B cell (primary cell): ENCODE data around the gene CMIP.

ENCODE experiments used
- EZH2 ChIP-seq: IDR thresholded peaks from 2 replicates; pipeline ENCODE4 v1.6.1; 2012; ENCODE audit warnings: borderline replicate concordance, low read depth, mild to moderate bottlenecking, moderate library complexity, low read length; ENCODE audit not compliant: insufficient read depth, poor library complexity, severe bottlenecking
- TF ChIP-seq, protein P1 (sequence below): fragments of 200-600 bp; IDR thresholded peaks from one replicate; pipeline ENCODE4 v1.8.0; 2022; ENCODE audit warnings: antibody characterized with exemption, mild to moderate bottlenecking

- TF ChIP-seq, protein P1, sequence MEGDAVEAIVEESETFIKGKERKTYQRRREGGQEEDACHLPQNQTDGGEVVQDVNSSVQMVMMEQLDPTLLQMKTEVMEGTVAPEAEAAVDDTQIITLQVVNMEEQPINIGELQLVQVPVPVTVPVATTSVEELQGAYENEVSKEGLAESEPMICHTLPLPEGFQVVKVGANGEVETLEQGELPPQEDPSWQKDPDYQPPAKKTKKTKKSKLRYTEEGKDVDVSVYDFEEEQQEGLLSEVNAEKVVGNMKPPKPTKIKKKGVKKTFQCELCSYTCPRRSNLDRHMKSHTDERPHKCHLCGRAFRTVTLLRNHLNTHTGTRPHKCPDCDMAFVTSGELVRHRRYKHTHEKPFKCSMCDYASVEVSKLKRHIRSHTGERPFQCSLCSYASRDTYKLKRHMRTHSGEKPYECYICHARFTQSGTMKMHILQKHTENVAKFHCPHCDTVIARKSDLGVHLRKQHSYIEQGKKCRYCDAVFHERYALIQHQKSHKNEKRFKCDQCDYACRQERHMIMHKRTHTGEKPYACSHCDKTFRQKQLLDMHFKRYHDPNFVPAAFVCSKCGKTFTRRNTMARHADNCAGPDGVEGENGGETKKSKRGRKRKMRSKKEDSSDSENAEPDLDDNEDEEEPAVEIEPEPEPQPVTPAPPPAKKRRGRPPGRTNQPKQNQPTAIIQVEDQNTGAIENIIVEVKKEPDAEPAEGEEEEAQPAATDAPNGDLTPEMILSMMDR, result no peak
- TF ChIP-seq EZH2, result no peak
Observed at GRCh38 chr16:81606039-81606438, 161.4 kb downstream of the CMIP start.
